K562 (cell line): Measurements from ENCODE around the gene THAP12. TPM values are rescaled to one million over a fixed set of nuclear protein-coding genes. Genes with fewer than 3 reads are reported as not detected.

Source experiments
- ATAC-seq: fragments of 200-7000 bp; cut with Tn5 transposase; 3 replicates; pipeline ENCODE4 v1.9.1; 2020; ENCODE audit warnings: moderate library complexity
- BruUV-seq: library from RNA; stranded (reverse); fragments of 400-500 nt; replicated peaks from 2 replicates; lab custom pipeline; 2021; lab: Mats Ljungman, UMichigan
- CTCF ChIA-PET: fragments of 300-600 bp; formaldehyde crosslinking; extraction: SDS; loops from one replicate; lab custom pipeline; 2021; ENCODE audit warnings: low intra/inter-chr PET ratio; lab: Yijun Ruan, JAX
- POLR2A ChIA-PET: fragments of 300-600, 350-650 bp; sonication (Branson Sonifier 250); formaldehyde crosslinking; extraction: SDS; loops from one replicate; lab custom pipeline; 2021; ENCODE audit warnings: antibody characterized with exemption, inconsistent platforms; lab: Yijun Ruan, JAX
- DNase-seq, 4 experiments: peaks; one replicate each; pipeline versions ENCODE4 v3.0.0 to v3.0.0-alpha.2; 2011 to 2018; ENCODE audit warnings: low spot score in 3 of 4, mixed read lengths in 3 of 4; ENCODE audit errors: extremely low read depth in 1 of 4
- FAIRE-seq: peaks from 2 replicates; lab custom pipeline; 2011; peaks lifted over from hg19 to GRCh38; lab: Jason Lieb, UNC
- H2AFZ ChIP-seq: 2 replicates; pipeline ENCODE4 v1.6.0; 2011; ENCODE audit warnings: low read depth, low read length, control low read depth, inconsistent platforms
- H3K27ac ChIP-seq: fragments of 200-600 bp; 3 replicates; pipeline ENCODE4 v1.8.0; 2011; ENCODE audit warnings: low read depth, mild to moderate bottlenecking, control low read depth, inconsistent platforms, low read length, moderate library complexity, mixed read lengths; ENCODE audit errors: extremely low read depth
- H3K27me3 ChIP-seq, 2 experiments: fragments of 300-600 bp in 1 of 2; 2 replicates in 1 of 2; 3 replicates in 1 of 2; pipeline versions ENCODE4 v1.6.0 to v1.8.0; 2011; ENCODE audit warnings: inconsistent platforms in 2 of 2, low read length in 2 of 2, mild to moderate bottlenecking in 1 of 2, mixed read lengths in 1 of 2, moderate library complexity in 1 of 2; ENCODE audit not compliant: control insufficient read depth in 2 of 2, insufficient read depth in 2 of 2
- H3K36me3 ChIP-seq: fragments of 300-600 bp; 3 replicates; pipeline ENCODE4 v1.8.0; 2011; ENCODE audit warnings: mild to moderate bottlenecking, low read length, inconsistent platforms; ENCODE audit not compliant: control insufficient read depth, insufficient read depth
- H3K4me1 ChIP-seq, 2 experiments: fragments of 200-600 bp in 1 of 2; replicated peaks in 1 of 2; 2 replicates in 1 of 2; 3 replicates in 1 of 2; pipeline versions ENCODE4 v1.5.1 to v1.8.0; 2011; ENCODE audit warnings: inconsistent platforms in 2 of 2, low read length in 2 of 2, mild to moderate bottlenecking in 1 of 2, mixed read lengths in 1 of 2, moderate library complexity in 1 of 2; ENCODE audit not compliant: control insufficient read depth in 2 of 2, insufficient read depth in 2 of 2
- H3K4me2 ChIP-seq: 2 replicates; pipeline ENCODE4 v1.6.1; 2011; ENCODE audit warnings: low read length, control low read depth, inconsistent platforms, mixed read lengths; ENCODE audit not compliant: insufficient read depth
- H3K4me3 ChIP-seq: fragments of 200-600 bp; sonication (generic), shearing (Covaris generic); 2 replicates; pipeline ENCODE4 v1.5.1; 2016; ENCODE audit warnings: control low read depth, inconsistent platforms
- H3K79me2 ChIP-seq: fragments of 200-600 bp; 3 replicates; pipeline ENCODE4 v1.8.0; 2011; ENCODE audit warnings: low read length, inconsistent platforms; ENCODE audit not compliant: control insufficient read depth, insufficient read depth
- H3K9ac ChIP-seq, 2 experiments: 2 replicates each; pipeline versions ENCODE4 v1.6.0 to v1.6.1; 2011; ENCODE audit warnings: low read depth in 2 of 2, low read length in 2 of 2, control low read depth in 1 of 2, inconsistent platforms in 1 of 2, mild to moderate bottlenecking in 1 of 2, mixed read lengths in 1 of 2; ENCODE audit not compliant: insufficient read depth in 1 of 2
- H3K9me1 ChIP-seq: one replicate; pipeline ENCODE4 v1.6.0; 2011; ENCODE audit warnings: inconsistent platforms, mild to moderate bottlenecking, low read length, moderate library complexity; ENCODE audit not compliant: control insufficient read depth, insufficient read depth
- H3K9me3 ChIP-seq: replicated peaks from 2 replicates; pipeline ENCODE4 v1.5.1; 2011; ENCODE audit warnings: low read depth, low read length, inconsistent platforms; ENCODE audit not compliant: control insufficient read depth, insufficient read depth
- H4K20me1 ChIP-seq: replicated peaks from 2 replicates; pipeline ENCODE4 v1.6.1; 2011; ENCODE audit warnings: low read length, inconsistent platforms, mixed read lengths; ENCODE audit not compliant: control insufficient read depth, insufficient read depth
- BCL6 ChIP-seq: fragments of 250-450 bp; sonication (Bioruptor Pico); IDR thresholded peaks from 2 replicates; pipeline ENCODE4 v1.4.0; 2020
- CEBPB ChIP-seq: fragments of 450-650 bp; IDR thresholded peaks from 2 replicates; pipeline ENCODE4 v1.6.1; 2016; ENCODE audit warnings: missing genetic modification characterization, missing compliant biosample characterization
- HDGF ChIP-seq: fragments of 450-650 bp; IDR thresholded peaks from 2 replicates; pipeline ENCODE4 v1.6.1; 2016
- HMG20A ChIP-seq: fragments of 450-650 bp; formaldehyde crosslinking; conservative IDR thresholded peaks from 2 replicates; pipeline ENCODE4 v1.4.0; 2020; ENCODE audit warnings: mild to moderate bottlenecking, mixed read lengths
- KLF13 ChIP-seq: fragments of 450-650 bp; IDR thresholded peaks from 2 replicates; pipeline ENCODE4 v1.6.1; 2016; ENCODE audit warnings: missing genetic modification characterization, low read depth, mild to moderate bottlenecking, missing compliant biosample characterization, moderate library complexity, borderline replicate concordance
- NRF1 ChIP-seq, 2 experiments: fragments of 450-650 bp; IDR thresholded peaks in 1 of 2; conservative IDR thresholded peaks in 1 of 2; 2 replicates each; pipeline ENCODE4 v1.6.1; 2014; ENCODE audit warnings: mild to moderate bottlenecking in 2 of 2
- PHB ChIP-seq: fragments of 250-450 bp; sonication (Bioruptor Pico); IDR thresholded peaks from 2 replicates; pipeline ENCODE4 v1.5.0; 2021
- PHB2 ChIP-seq: fragments of 450-650 bp; IDR thresholded peaks from 2 replicates; pipeline ENCODE4 v1.6.1; 2017; ENCODE audit warnings: low read depth
- POLR3G ChIP-seq: IDR thresholded peaks from 2 replicates; pipeline ENCODE4 v1.6.1; 2011; ENCODE audit not compliant: insufficient read length, insufficient replicate concordance; ENCODE audit errors: extremely low read depth
- POU5F1 ChIP-seq: fragments of 150-350 bp; IDR thresholded peaks from 2 replicates; pipeline ENCODE4 v1.6.1; 2014; ENCODE audit warnings: borderline replicate concordance, low read length, low read depth, mild to moderate bottlenecking; ENCODE audit not compliant: partially characterized antibody
- SMARCA5 ChIP-seq: fragments of 450-650 bp; IDR thresholded peaks from 2 replicates; pipeline ENCODE4 v1.6.1; 2016
- SNAPC5 ChIP-seq: fragments of 250-450 bp; sonication (Bioruptor Pico); IDR thresholded peaks from 2 replicates; pipeline ENCODE4 v1.8.0; 2021; ENCODE audit warnings: moderate library complexity, mild to moderate bottlenecking, inconsistent platforms
- ZKSCAN8 ChIP-seq: fragments of 200-800 bp; sonication (Bioruptor generic); IDR thresholded peaks from 2 replicates; pipeline ENCODE4 v1.6.1; 2016; ENCODE audit warnings: missing genetic modification characterization, missing compliant biosample characterization
- ZNF324 ChIP-seq: fragments of 250-450 bp; sonication (Bioruptor Pico); IDR thresholded peaks from 2 replicates; pipeline ENCODE4 v1.4.0; 2020; ENCODE audit warnings: mild to moderate bottlenecking
- ZNF740 ChIP-seq, 3 experiments: fragments of 200-800 bp in 1 of 3; sonication (Bioruptor generic) in 1 of 3; sonication (generic) in 1 of 3; formaldehyde crosslinking in 1 of 3; IDR thresholded peaks; 2 replicates each; pipeline versions ENCODE4 v1.6.1 to v1.8.0; 2016 to 2022; ENCODE audit warnings: mild to moderate bottlenecking in 2 of 3, missing compliant biosample characterization in 2 of 3, missing genetic modification characterization in 2 of 3, missing genetic modification reagents in 1 of 3
- ZNF79 ChIP-seq: fragments of 250-450 bp; sonication (Bioruptor Pico); IDR thresholded peaks from 2 replicates; pipeline ENCODE4 v1.4.0; 2020; ENCODE audit warnings: low read depth, mild to moderate bottlenecking, moderate library complexity
- WGBS: fragments of 100-300 bp; shearing (Covaris generic); methylation state at CpG from one replicate; pipeline ENCODE4 v1.1.6; 2016; ENCODE audit warnings: low coverage, mixed read lengths; ENCODE audit not compliant: insufficient coverage; ENCODE audit errors: missing lambda C conversion rate; 5-methylcytosine and 5-hydroxymethylcytosine counted together
- in situ Hi-C: fragments of 300-500 bp; cut with MboI; formaldehyde crosslinking; loops from 4 replicates; pipeline ENCODE4 v1.15.0; 2018; ENCODE audit warnings: inconsistent platforms, mixed read lengths
- intact Hi-C: fragments of 100-400 bp; cut with micrococcal nuclease; formaldehyde crosslinking; loops from 2 replicates; pipeline ENCODE4 v1.14.2; 2022
- polyA plus RNA-seq, 8 experiments: library from polyadenylated mRNA; depleted of rRNA in 4 of 8; stranded (reverse) in 5 of 8; unstranded in 3 of 8; fragments of >200 nt; fragmentation: Nextera tagmentation in 2 of 8; fragmentation: Illumina TruSeq in 1 of 8; extraction: Ambion mirVana in 2 of 8; extraction: Trizol in 1 of 8; gene quantifications; 2 replicates each; pipeline versions ENCODE4 v1.2.1 to v1.2.3, GENCODE V29; 2011 to 2014; ENCODE audit warnings: inconsistent platforms in 1 of 8, missing spikeins in 1 of 8
- total RNA-seq, 7 experiments: library from RNA; depleted of rRNA in 6 of 7; stranded (reverse); fragments of >200 nt in 6 of 7; fragmentation: Illumina TruSeq in 2 of 7; extraction: Trizol in 2 of 7; gene quantifications; 2 replicates each; pipeline versions ENCODE4 v1.2.1 to v1.2.3, GENCODE V29; 2011 to 2021; ENCODE audit warnings: low replicate concordance in 1 of 7

The THAP12 gene
- total and polyA plus RNA-seq, 9 of the 15 experiments (the other 6 are each of a cell fraction or from before 2014, with no cell fraction given): 28.1 to 103 (median 57.8) TPM

DNA sequence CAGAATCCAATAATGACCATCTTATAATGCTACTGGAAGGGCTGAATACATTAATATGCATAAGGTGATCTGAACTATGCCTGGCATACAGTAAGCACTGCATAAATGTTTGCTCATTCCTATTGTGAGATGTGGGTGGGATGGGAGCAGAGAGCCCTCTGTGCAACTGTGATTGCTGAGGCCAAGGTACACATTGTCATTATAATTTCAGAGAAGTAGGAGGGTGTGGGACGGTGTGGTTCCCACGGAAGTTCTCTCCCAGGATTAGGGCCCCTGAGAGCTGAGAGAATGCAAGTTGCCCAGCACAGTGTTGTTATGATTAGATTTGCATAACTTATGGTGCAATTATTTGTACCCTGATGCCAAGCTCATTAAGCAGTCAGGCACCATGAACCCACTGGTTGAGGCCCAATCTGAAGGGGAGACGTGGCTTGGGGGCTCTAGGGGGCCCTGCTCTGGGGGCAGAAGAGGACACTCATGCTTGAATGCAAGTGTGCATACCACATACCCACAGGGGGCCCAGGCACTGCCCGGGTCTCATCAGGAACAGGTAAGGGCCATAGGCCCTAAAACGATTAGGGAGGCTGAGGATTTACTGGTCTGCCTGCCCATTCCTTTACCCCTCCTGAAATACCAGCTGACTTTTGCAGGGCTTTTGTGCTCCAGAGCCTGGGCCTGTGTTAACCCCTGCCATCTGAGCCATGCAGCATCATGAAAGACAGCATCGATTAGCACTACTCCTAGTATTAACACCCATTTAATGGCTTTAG, 72.8 kb downstream of the THAP12 start:
- H2AFZ ChIP-seq: no peak overlapping the region
- H4K20me1 ChIP-seq: 0 out of 2 replicates have a peak, but pooled peaks cover 2% of the 10 kb centered on the region
- H3K27me3 ChIP-seq: peaks cover 20 to 57% of the 10 kb centered on the region in 2 experiments
- no peaks in the 10 kb centered on the region for H3K79me2 ChIP-seq
- no peak for FAIRE-seq
- CTCF ChIA-PET: no interaction called here
- no peak overlapping the region for H3K4me2 ChIP-seq
- no peaks in the 10 kb centered on the region for H3K9me3 ChIP-seq
- no peak overlapping the region for H3K9ac ChIP-seq
- no peaks in the 10 kb centered on the region for H3K9me1 ChIP-seq
- TF ChIP-seq ZKSCAN8 (CRISPR knock-in tag) (0 out of 2 replicates have a peak, but pooled peaks have one; percentile 37), POU5F1 (no peak)
- no peak overlapping the region for H3K4me3 ChIP-seq
- in situ Hi-C loops: no loop called here
- no peak for DNase-seq
- H3K36me3 ChIP-seq: no peaks in the 10 kb centered on the region
- POLR2A ChIA-PET: interaction anchor here (0.6 to 1.3 kb wide), 2 partner anchors 9 to 105 kb away, joined by 3 to 4 read pairs; no protein-coding TSS in a partner anchor
- no peak for ATAC-seq
- no peak overlapping the region for H3K27ac ChIP-seq
- BruUV-seq: no TSS peak
- no peaks in the 10 kb centered on the region; a peak in 1 of 5 replicates for H3K4me1 ChIP-seq
- WGBS: 6% methylated on average over 6 of the region's 6 CpGs
- intact Hi-C loops: no loop called here

DNA sequence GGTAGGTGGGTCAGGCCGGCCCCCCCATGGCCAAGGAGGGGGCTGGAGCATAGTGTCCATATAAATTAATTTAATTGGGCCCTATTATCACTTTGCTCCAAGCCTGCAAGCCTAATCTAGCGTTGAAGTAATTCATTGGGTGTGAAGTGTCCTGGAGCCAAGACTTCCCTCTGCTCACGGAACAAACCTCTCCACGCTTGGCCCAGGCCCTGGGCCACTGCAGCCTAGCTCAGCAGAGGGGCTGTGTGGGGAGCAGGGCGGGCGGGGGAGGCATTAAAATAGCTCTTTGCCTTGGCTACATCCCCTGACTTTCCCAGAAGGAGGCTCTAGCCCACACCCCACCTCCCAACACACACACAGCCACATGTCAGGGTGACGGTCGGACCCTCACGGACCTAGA, 73.5 kb downstream of the THAP12 start:
- ChIA-PET POLR2A (interaction anchor here (1.3 kb wide), 1 partner anchor 10 kb away, joined by 3 read pairs; no protein-coding TSS in a partner anchor), CTCF (no interaction called here)
- H3K4me3 ChIP-seq: no peak overlapping the region
- 23% methylated on average over 7 of the region's 9 CpGs for WGBS
- no peaks in the 10 kb centered on the region for H3K9me1 ChIP-seq
- in situ Hi-C loops: no loop called here
- ATAC-seq: no peak
- H3K27ac ChIP-seq: no peak overlapping the region
- no peak for DNase-seq
- peaks cover 18 to 59% of the 10 kb centered on the region in 2 experiments for H3K27me3 ChIP-seq
- no TSS peak for BruUV-seq
- H3K79me2 ChIP-seq: no peaks in the 10 kb centered on the region
- FAIRE-seq: no peak
- no peak overlapping the region for H3K4me2 ChIP-seq
- no peaks in the 10 kb centered on the region for H3K9me3 ChIP-seq
- intact Hi-C loops: no loop called here
- H3K36me3 ChIP-seq: no peaks in the 10 kb centered on the region
- no peak overlapping the region for H2AFZ ChIP-seq
- no peak overlapping the region for H3K9ac ChIP-seq
- 0 out of 2 replicates have a peak, but pooled peaks cover 2% of the 10 kb centered on the region for H4K20me1 ChIP-seq
- H3K4me1 ChIP-seq: no peaks in the 10 kb centered on the region; a peak in 1 of 5 replicates
- TF ChIP-seq SMARCA5: no peak
- no peak for TF ChIP-seq NRF1 (conservative IDR thresholded peaks at IDR 0.05 in 1 of 2, IDR thresholded peaks at IDR 0.05 in 1 of 2)
- TF ChIP-seq CEBPB (tag): no peak
- no peak for TF ChIP-seq ZNF324 (CRISPR knock-in tag)
- TF ChIP-seq HDGF: no peak
- no peak for TF ChIP-seq BCL6 (CRISPR knock-in tag)
- TF ChIP-seq KLF13 (tag): no peak
- no peak for TF ChIP-seq PHB2
- TF ChIP-seq ZNF79: no peak
- no peak for TF ChIP-seq HMG20A (CRISPR knock-in tag)
- no peak for TF ChIP-seq ZNF740 (CRISPR knock-in tag; IDR thresholded peaks at IDR 0.05)
- no peak for TF ChIP-seq ZNF740 (tag; IDR thresholded peaks at IDR 0.05)
- TF ChIP-seq SNAPC5: no peak
- TF ChIP-seq PHB (CRISPR knock-in tag): no peak
- no peak for TF ChIP-seq POLR3G
